OCI-LY1 (cell line): ENCODE results near the gene CORO2B.

Experiments
- EZH2 ChIP-seq: fragments of 200-600 bp; sonication (generic), shearing (Covaris generic); IDR thresholded peaks from 2 replicates; pipeline ENCODE4 v1.8.0; 2017; ENCODE audit warnings: borderline replicate concordance, mixed run types, mild to moderate bottlenecking, antibody characterized with exemption, low read length, moderate library complexity, mixed read lengths
- TF ChIP-seq, protein P1 (sequence below): fragments of 200-600 bp; sonication (generic), shearing (Covaris generic); IDR thresholded peaks from 2 replicates; pipeline ENCODE4 v1.5.1; 2017; ENCODE audit warnings: mild to moderate bottlenecking, antibody characterized with exemption, low read length, moderate library complexity, mixed read lengths

DNA sequence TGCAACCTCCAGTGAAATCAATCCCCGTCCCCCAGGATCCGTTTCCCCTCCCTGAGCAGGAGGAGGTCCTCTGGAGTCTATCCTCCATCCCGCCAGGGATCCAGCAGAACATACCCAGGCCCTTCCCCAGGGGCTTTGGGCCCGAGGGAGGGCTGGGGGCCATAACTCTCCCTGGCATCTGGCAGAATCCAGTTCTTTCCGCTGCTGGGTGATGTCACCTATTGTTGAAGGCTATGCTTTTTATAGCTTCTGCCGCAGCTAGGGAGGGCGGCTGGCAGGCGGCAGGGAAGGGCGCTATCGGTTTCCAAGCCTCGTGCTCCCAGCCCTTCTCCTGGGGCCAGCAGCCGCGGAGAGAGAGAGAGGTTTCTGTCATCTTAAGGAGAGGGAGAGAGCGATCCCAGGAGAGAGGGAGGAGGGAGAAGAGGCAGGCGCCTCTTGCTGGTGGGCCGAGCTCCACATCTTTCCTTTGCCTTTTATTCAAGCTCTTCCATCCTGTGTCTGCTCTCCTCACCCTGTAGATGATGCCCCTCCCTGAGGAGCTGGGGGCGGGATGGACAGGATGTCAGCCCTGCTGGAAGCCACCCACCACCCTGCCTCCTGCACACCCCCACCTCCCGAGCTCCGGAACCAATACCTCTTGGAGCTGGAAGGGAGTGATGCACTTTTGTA is 121.8 kb downstream of the CORO2B start:
- TF ChIP-seq, protein P1, sequence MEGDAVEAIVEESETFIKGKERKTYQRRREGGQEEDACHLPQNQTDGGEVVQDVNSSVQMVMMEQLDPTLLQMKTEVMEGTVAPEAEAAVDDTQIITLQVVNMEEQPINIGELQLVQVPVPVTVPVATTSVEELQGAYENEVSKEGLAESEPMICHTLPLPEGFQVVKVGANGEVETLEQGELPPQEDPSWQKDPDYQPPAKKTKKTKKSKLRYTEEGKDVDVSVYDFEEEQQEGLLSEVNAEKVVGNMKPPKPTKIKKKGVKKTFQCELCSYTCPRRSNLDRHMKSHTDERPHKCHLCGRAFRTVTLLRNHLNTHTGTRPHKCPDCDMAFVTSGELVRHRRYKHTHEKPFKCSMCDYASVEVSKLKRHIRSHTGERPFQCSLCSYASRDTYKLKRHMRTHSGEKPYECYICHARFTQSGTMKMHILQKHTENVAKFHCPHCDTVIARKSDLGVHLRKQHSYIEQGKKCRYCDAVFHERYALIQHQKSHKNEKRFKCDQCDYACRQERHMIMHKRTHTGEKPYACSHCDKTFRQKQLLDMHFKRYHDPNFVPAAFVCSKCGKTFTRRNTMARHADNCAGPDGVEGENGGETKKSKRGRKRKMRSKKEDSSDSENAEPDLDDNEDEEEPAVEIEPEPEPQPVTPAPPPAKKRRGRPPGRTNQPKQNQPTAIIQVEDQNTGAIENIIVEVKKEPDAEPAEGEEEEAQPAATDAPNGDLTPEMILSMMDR: no peak
- no peak for TF ChIP-seq EZH2
